Calu3 (cell line): ENCODE measurements around the gene PXT1. TPM values are rescaled to one million over a fixed set of nuclear protein-coding genes. Genes with fewer than 3 reads are reported as not detected.
"Not testable (repeated sequence)": the region's sequence is repeated elsewhere in the genome, so short reads cannot be mapped to it uniquely, and the experiment has no call there.

Experiments used
- BruUV-seq: library from RNA; stranded (reverse); fragments of 400-500 nt; replicated peaks from 2 replicates; lab custom pipeline; 2021; lab: Mats Ljungman, UMichigan
- CTCF ChIA-PET: fragments of 300-600 bp; sonication (Branson Sonifier 250); formaldehyde crosslinking; loops from one replicate; lab custom pipeline; 2022; ENCODE audit warnings: antibody characterized with exemption; lab: Charles Lee
- DNase-seq: peaks from one replicate; pipeline ENCODE4 v3.0.0; 2022
- H3K27ac Mint-ChIP-seq: one replicate; pipeline ENCODE4 v1.8.0; 2022; ENCODE audit warnings: mixed read lengths; ENCODE audit not compliant: unreplicated experiment
- H3K27me3 Mint-ChIP-seq: one replicate; pipeline ENCODE4 v1.8.0; 2022; ENCODE audit warnings: mixed read lengths; ENCODE audit not compliant: unreplicated experiment
- H3K36me3 Mint-ChIP-seq: one replicate; pipeline ENCODE4 v1.8.0; 2022; ENCODE audit warnings: mild to moderate bottlenecking, moderate library complexity, mixed read lengths; ENCODE audit not compliant: insufficient read depth, unreplicated experiment
- H3K4me1 Mint-ChIP-seq: one replicate; pipeline ENCODE4 v1.8.0; 2022; ENCODE audit warnings: mild to moderate bottlenecking, low read depth, mixed read lengths; ENCODE audit not compliant: unreplicated experiment
- H3K4me3 Mint-ChIP-seq: one replicate; pipeline ENCODE4 v1.8.0; 2022; ENCODE audit warnings: mild to moderate bottlenecking, low read depth, moderate library complexity, mixed read lengths; ENCODE audit not compliant: unreplicated experiment
- H3K9me3 Mint-ChIP-seq: one replicate; pipeline ENCODE4 v1.8.0; 2022; ENCODE audit warnings: low read depth, mixed read lengths; ENCODE audit not compliant: unreplicated experiment
- CTCF ChIP-seq: fragments of 200-600 bp; IDR thresholded peaks from one replicate; pipeline ENCODE4 v1.8.0; 2022; ENCODE audit warnings: antibody characterized with exemption; ENCODE audit not compliant: unreplicated experiment
- intact Hi-C: fragments of 100-400 bp; cut with micrococcal nuclease; formaldehyde crosslinking; loops from one replicate; pipeline ENCODE4 v1.10.0; 2022; ENCODE audit not compliant: unreplicated experiment
- total RNA-seq: library from RNA; stranded (reverse); gene quantifications from 2 replicates; pipeline ENCODE4 v1.2.3, GENCODE V29; 2022

PXT1 gene
- total RNA-seq, 1 experiment from 2014 or later = 0.21 TPM

GRCh38 chr6:36419310-36419709, 23.3 kb downstream of the PXT1 start:
- BruUV-seq = no TSS peak
- no peak for DNase-seq
- Mint-ChIP-seq H3K4me3 (no peak overlapping the region), H3K27me3 (no peaks in the 10 kb centered on the region), H3K4me1 (peaks cover 18% of the 10 kb centered on the region), H3K36me3 (peaks cover 13% of the 10 kb centered on the region), H3K9me3 (no peaks in the 10 kb centered on the region), H3K27ac (no peak overlapping the region)
- intact Hi-C loops = no loop called here
- TF ChIP-seq CTCF = no peak
- CTCF ChIA-PET = interaction anchor here (1.1 kb wide), 1 partner anchor 17 kb away, joined by 3 read pairs; no protein-coding TSS in a partner anchor

- intact Hi-C loops = no loop called here
- Mint-ChIP-seq H3K4me1 (peaks cover 16% of the 10 kb centered on the region), H3K27ac (no peak overlapping the region), H3K27me3 (no peaks in the 10 kb centered on the region), H3K36me3 (peaks cover 12% of the 10 kb centered on the region), H3K9me3 (no peaks in the 10 kb centered on the region), H3K4me3 (no peak overlapping the region)
- no TSS peak for BruUV-seq
- CTCF ChIA-PET = interaction anchor here (0.7 to 1.1 kb wide), 2 partner anchors 16 to 23 kb away, joined by 3 read pairs; no protein-coding TSS in a partner anchor
- no peak for DNase-seq
- TF ChIP-seq CTCF = no peak
Measured at GRCh38 chr6:36418558-36418957, 24.1 kb downstream of the PXT1 start.

DNA sequence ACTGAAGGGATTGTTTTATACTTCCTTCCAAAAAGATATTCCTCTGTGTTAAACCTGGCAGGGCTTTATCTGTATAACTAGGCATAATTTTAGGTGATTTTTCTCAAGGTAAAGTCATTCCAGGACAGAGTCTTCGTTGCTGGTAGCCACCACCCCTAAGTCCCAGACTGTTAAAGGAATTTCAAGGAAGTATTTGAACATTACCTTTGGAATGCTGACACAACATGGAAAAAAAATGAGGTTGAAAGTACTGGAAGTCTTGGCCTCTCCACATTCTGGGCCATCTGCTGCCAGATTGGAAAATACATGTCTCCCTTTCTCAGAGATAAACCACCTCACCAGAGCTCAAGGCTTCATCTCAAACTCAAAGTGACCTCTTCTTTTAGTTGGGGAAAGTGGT, 28.2 kb downstream of the PXT1 start:
- Mint-ChIP-seq H3K9me3 (no peaks in the 10 kb centered on the region), H3K27me3 (peaks cover 15% of the 10 kb centered on the region), H3K4me1 (no peaks in the 10 kb centered on the region), H3K36me3 (no peaks in the 10 kb centered on the region), H3K4me3 (no peak overlapping the region), H3K27ac (no peak overlapping the region)
- CTCF ChIA-PET = no interaction called here
- no peak for TF ChIP-seq CTCF
- no peak for DNase-seq
- no TSS peak for BruUV-seq
- intact Hi-C loops = no loop called here

- H3K27me3 Mint-ChIP-seq = peaks cover 22% of the 10 kb centered on the region
- no peak overlapping the region for H3K4me3 Mint-ChIP-seq
- no peak for DNase-seq
- no peak for TF ChIP-seq CTCF
- no peaks in the 10 kb centered on the region for H3K9me3 Mint-ChIP-seq
- CTCF ChIA-PET = no interaction called here
- H3K27ac Mint-ChIP-seq = no peak overlapping the region
- BruUV-seq = no TSS peak
- intact Hi-C loops = no loop called here
- no peaks in the 10 kb centered on the region for H3K36me3 Mint-ChIP-seq
- H3K4me1 Mint-ChIP-seq = no peaks in the 10 kb centered on the region
Measured at GRCh38 chr6:36413489-36414480, 28.9 kb downstream of the PXT1 start.

GRCh38 chr6:36409718-36410117, 32.9 kb downstream of the PXT1 start:
- H3K27me3 Mint-ChIP-seq = peaks cover 23% of the 10 kb centered on the region
- H3K36me3 Mint-ChIP-seq, intact Hi-C loops, H3K4me3 Mint-ChIP-seq, H3K9me3 Mint-ChIP-seq, CTCF ChIA-PET, H3K4me1 Mint-ChIP-seq, DNase-seq, BruUV-seq, H3K27ac Mint-ChIP-seq: not testable (repeated sequence)
